ENCODE measurements around the gene FBXL13.
A peak's percentile ranks its signal among the peaks of the same experiment; 100 is the strongest.
"Not testable (repeated sequence)": the region's sequence is repeated elsewhere in the genome, so short reads cannot be mapped to it uniquely, and the experiment has no call there.

The FBXL13 gene

GRCh38 chr7:102814025-102814471, 260.5 kb downstream of the FBXL13 start:
- no peak overlapping the region for H3K4me3 ChIP-seq (ENCODE audit: low read depth, low read length)
- no peak for TF ChIP-seq CTCF (IDR thresholded peaks at IDR 0.05; ENCODE audit: control insufficient read depth, extremely low read depth, insufficient read depth)
- DNase-seq (ENCODE audit: low read depth), result no peak

GRCh38 chr7:102813191-102814024, 261.2 kb downstream of the FBXL13 start:
- H3K4me3 ChIP-seq (ENCODE audit: low read depth, low read length), result no peak overlapping the region
- DNase-seq (ENCODE audit: low read depth), result peak; percentile 19
- TF ChIP-seq CTCF (IDR thresholded peaks at IDR 0.05; ENCODE audit: control insufficient read depth, extremely low read depth, insufficient read depth), result no peak

GRCh38 chr7:102811942-102812678, 262.5 kb downstream of the FBXL13 start:
- H3K4me3 ChIP-seq (ENCODE audit: low read depth, low read length), result no peak overlapping the region
- peak; percentile 34 for DNase-seq (ENCODE audit: low read depth)
- TF ChIP-seq CTCF (IDR thresholded peaks at IDR 0.05; ENCODE audit: control insufficient read depth, extremely low read depth, insufficient read depth), result no peak

- TF ChIP-seq CTCF (IDR thresholded peaks at IDR 0.05; ENCODE audit: control insufficient read depth, extremely low read depth, insufficient read depth), result no peak
- no peak for DNase-seq (ENCODE audit: low read depth)
- no peak overlapping the region for H3K4me3 ChIP-seq (ENCODE audit: low read depth, low read length)
Observed at GRCh38 chr7:102810916-102811315, 263.7 kb downstream of the FBXL13 start.

GRCh38 chr7:102806613-102807012, 268.0 kb downstream of the FBXL13 start:
- H3K4me3 ChIP-seq (ENCODE audit: low read depth, low read length), result no peak overlapping the region
- TF ChIP-seq CTCF (IDR thresholded peaks at IDR 0.05; ENCODE audit: control insufficient read depth, extremely low read depth, insufficient read depth), result no peak
- no peak for DNase-seq (ENCODE audit: low read depth)

GRCh38 chr7:102795987-102796595, 278.5 kb downstream of the FBXL13 start:
- not testable (repeated sequence) for DNase-seq (ENCODE audit: low read depth); H3K4me3 ChIP-seq (ENCODE audit: low read depth, low read length)

GRCh38 chr7:102794567-102794966, 280.0 kb downstream of the FBXL13 start:
- DNase-seq (ENCODE audit: low read depth); H3K4me3 ChIP-seq (ENCODE audit: low read depth, low read length): not testable (repeated sequence)

GRCh38 chr7:102791831-102792230, 282.8 kb downstream of the FBXL13 start:
- not testable (repeated sequence) for H3K4me3 ChIP-seq (ENCODE audit: low read depth, low read length)

GRCh38 chr7:102791367-102791766, 283.2 kb downstream of the FBXL13 start:
- H3K4me3 ChIP-seq (ENCODE audit: low read depth, low read length); DNase-seq (ENCODE audit: low read depth): not testable (repeated sequence)

More at GRCh38 chr7:102791831-102792230, 282.8 kb downstream of the FBXL13 start:
- not testable (repeated sequence) for DNase-seq (ENCODE audit: low read depth)

- DNase-seq (ENCODE audit: low read depth); H3K4me3 ChIP-seq (ENCODE audit: low read depth, low read length): not testable (repeated sequence)
Observed at GRCh38 chr7:102790364-102791100, 284.1 kb downstream of the FBXL13 start.

- not testable (repeated sequence) for H3K4me3 ChIP-seq (ENCODE audit: low read depth, low read length); DNase-seq (ENCODE audit: low read depth)
Observed at GRCh38 chr7:102788770-102789169, 285.8 kb downstream of the FBXL13 start.
